ENCODE results near the gene PTRHD1.

- TF ChIP-seq CTCF (IDR thresholded peaks at IDR 0.05; ENCODE audit: control extremely low read depth in 1 of 3, insufficient read depth in 1 of 3, low read depth in 1 of 3, low read length in 3 of 3) (no peak), CBX8 (IDR thresholded peaks at IDR 0.05; ENCODE audit: borderline replicate concordance, low read depth, low read length) (no peak), NRF1 (IDR thresholded peaks at IDR 0.05; ENCODE audit: low read depth, low read length) (no peak)
Measured at GRCh38 chr2:24744356-24744755, 48.8 kb downstream of the PTRHD1 start.
